HG03521 (cell line): ENCODE measurements around the gene PECR.
"Not testable (repeated sequence)": the region's sequence is repeated elsewhere in the genome, so short reads cannot be mapped to it uniquely, and the experiment has no call there.

ENCODE experiments used
- ATAC-seq: cut with Tn5 transposase; IDR thresholded peaks from one replicate; pipeline ENCODE4 v1.9.1; 2021; ENCODE audit warnings: mild to moderate bottlenecking, moderate library complexity; ENCODE audit not compliant: unreplicated experiment

Gene PECR

DNA sequence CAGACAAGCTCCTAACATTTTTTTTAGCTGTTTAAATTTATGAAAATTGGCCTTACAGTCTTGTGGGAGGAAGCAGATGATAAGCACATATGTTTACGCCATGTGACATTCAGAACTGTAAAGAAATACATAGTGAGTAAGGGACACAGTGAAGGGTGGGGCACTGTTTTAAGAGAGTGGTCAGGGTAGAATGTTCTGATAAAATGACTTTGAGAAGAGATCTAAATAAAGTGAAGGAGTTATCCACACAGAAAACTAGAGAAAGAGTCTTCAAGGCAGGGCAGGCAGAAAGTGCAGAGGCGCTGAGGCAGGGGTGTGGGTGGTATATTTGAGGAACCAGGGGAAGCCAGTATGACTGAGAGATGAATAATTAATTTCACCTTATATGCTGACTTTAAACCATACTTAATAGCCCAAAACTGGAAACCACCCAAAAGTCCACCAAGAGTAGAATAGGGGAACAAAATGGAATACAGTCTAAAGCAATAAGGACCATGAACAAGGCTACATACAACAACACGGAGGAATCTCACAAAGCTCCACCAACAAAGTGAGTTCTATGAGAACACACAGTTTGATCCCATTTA lies 76.8 kb downstream of the PECR start:
- peak; percentile 30 for ATAC-seq

DNA sequence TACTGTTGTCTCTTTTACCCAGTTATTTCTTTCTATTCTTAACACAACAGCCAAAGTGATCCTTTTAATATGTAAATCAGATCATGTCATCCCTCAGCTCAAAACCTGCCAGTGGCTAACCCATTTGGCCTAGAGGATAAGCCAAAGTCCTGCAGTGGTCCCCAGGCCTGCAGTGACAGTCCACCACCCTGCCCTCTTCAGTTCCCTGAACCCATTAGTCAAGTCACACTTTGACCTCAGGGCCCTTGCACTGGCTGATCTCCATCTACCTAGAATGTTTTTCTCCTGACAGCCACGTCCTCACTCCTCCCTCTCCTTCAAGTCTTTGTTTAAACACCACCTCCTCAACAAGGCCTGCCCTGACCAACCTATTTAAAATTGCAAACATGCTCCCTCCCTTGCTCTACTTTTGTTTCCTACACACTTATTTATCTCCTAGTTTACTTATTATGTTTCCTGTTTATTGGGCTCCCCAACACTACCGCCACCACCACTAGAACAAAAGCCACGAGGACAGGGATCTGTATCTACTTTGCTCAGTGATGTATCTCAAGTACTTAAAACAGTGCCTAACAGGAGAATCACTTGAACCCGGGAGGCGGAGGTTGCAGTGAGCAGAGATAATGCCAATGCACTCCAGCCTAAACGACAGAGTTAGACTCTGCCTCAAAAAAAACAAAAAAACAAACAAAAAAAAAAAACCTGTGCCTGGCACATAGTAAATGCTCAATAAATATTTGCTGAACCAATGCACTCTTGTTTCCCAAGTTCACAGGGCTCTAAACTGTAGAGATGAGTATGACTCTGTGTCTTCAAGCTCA lies 77.5 kb downstream of the PECR start:
- ATAC-seq, result no peak

DNA sequence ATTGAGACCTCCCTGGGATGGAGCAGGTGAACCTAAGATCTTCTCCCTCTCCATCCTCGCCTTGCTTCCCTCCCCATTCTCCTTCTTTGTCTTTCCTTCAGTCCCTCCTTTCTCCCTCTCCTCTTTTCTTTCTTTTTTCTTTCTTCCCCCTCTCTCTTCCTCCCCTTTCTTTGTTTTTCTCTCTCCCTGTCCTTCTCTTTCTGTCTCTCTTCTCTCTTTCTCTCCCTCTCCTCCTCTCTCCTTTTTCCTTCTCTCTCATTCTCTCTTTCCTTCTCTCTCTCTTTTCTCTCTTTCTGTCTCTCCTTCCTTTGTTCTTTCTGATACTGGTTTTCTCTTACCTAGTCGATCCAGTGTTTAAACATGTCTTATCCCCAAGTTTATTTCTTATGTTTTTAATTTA lies 78.9 kb downstream of the PECR start:
- no peak for ATAC-seq

DNA sequence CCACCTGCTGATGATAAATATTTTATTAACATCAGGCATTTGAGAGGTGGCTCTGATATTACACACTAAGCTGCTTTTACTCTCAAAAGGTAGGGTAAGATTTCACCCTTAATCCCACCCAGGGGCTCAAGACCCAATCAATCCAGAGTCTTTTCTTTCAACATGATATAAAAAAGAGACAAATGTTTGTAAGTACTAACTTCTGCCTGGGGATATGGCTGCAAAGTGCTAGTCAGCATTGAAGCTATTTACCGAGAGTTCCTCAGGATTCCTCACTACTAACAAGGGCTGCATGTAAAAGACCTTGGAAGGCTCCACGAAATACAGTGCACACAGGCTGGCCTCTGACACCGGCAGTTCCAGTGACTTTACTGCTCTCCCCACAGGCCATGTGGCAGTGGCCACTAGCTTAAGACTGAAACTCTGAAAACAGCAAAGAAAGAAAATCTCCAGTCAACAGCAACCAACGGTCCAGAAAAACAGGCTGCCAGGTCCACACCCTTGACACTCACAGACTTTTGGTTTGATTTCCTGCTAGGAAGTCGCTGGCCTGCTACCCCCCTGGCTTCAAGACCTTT lies 79.4 kb downstream of the PECR start:
- ATAC-seq, result no peak

DNA sequence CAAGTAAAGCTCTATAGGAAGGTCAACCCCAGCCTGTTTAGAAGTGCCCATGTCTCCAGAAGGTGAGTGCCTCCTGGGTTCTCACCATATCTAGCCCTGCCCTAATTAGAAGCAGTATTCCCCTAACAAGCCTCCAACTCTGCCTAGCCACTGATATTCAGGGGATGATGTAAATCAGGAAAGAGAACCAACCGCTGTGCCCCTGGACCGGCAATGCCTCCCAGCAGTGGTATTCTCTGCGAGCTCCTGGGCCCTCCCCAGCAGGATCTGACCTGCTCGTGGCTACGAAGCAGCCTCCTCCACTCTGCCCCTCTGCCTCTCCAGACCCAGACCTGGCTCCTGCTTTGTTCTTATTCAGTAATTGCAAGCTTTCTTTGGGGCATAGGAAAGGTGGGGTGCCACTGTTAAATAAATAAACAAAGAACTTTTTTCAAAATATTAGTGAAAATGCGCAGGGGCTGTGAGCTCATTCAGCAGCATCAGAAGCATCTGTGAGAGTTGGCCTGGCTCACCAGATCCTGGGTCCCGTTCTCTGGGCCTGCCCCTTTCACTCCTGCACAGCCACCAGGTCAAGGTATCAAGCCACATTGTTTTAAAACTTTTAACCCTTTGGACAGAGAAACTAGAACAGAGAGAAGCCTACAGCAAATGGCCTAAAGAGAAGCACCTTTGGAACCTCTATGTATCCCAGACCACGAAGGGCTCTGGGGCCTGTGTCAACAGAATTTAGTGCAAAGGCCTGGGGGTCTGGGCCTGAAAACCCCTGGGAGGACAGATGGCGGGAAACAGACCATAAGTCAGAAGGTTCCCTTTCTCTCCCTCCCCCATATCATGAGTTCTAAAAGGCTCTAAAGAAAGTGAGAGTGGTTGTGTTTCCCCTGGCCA lies 80.2 kb downstream of the PECR start:
- ATAC-seq, result no peak

DNA sequence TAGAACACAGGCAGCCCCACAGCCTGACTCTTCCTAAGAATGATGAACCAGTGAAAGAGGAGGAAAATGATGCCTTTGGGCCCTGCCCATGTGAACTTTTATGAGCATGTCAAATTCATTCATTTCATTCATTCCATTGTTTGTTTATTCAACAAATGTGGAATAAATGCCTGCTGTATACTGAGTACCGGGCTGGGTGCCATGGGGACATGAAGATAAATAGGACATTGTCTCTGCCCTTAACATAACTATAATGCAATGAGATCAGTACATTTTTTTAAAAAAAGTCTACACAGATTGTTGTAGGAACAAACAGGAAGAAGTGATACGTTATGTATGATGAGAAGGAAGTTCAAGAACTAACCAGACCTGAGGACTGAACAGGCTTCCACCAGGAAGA lies 83.0 kb downstream of the PECR start:
- ATAC-seq, result no peak

DNA sequence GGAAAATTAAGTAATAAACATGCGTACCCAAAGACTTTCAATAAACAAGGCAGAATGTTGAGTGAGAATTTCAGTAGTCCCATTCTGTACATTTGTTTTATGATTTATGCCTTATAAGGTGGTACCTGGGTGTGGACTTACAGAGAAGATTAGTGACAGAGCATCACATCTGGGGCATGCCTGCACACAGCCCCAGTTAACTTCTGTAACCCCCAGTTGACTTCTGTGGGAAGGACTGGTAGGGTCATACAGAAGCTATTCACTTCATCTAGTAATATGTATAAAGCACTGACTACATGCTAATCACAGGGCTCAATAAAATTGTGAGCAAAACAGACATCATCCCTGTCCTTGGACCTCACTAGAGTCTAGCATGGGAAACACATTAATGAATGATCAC lies 84.4 kb downstream of the PECR start:
- no peak for ATAC-seq

DNA sequence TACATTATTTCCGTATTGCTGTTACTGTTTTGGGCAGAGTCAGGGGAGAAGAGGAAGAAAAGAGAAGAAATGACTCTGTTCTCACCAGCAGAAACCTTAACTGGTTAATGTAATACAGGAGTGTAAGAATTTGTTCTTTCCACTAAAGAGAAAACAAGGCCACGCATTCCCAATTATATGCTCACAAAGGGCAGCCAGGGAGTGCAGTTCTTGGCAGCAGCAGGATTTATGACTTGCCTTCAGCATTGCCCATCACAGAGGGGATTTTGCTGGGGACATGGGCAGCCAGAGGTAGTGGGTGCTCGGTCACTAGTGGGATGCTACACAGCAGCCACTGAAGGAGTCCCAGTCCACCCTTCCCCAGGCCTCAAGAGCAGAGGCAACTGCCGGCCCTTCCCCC lies 86.7 kb downstream of the PECR start:
- ATAC-seq, result no peak

DNA sequence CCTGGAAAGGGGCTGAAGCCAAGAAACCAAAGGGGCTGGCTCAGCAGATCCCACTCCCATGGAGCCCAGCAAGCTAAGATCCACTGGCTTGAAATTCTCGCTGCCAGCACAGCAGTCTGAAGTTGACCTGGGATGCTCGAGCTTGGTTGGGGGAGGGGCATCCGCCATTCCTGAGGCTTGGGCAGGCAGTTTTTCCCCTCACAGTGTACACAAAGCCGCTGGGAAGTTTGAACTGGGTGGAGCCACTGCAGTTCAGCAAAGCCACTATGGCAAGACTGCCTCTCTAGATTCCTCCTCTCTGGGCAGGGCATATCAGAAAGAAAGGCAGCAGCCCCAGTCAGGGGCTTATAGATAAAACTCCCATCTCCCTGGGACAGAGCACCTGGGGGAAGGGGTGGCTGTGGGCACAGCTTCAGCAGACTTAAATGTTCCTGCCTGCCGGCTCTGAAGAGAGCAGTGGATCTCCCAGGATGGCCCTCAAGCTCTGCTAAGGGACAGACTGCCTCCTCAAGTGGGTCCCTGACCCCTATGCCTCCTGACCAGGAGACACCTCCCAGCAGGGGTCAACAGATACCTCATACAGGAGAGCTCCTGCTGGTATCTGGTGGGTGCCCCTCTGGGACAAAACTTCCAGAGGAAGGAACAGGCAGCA lies 92.9 kb downstream of the PECR start:
- not testable (repeated sequence) for ATAC-seq
